K562 (cell line): ENCODE data around the gene TMEM131L. TPM values are rescaled to one million over a fixed set of nuclear protein-coding genes. Genes with fewer than 3 reads are reported as not detected.

Experiments used
- ATAC-seq: fragments of 200-7000 bp; cut with Tn5 transposase; 3 replicates; pipeline ENCODE4 v1.9.1; 2020; ENCODE audit warnings: moderate library complexity
- BruUV-seq: library from RNA; stranded (reverse); fragments of 400-500 nt; replicated peaks from 2 replicates; lab custom pipeline; 2021; lab: Mats Ljungman, UMichigan
- CTCF ChIA-PET: fragments of 300-600 bp; formaldehyde crosslinking; extraction: SDS; loops from one replicate; lab custom pipeline; 2021; ENCODE audit warnings: low intra/inter-chr PET ratio; lab: Yijun Ruan, JAX
- POLR2A ChIA-PET: fragments of 300-600, 350-650 bp; sonication (Branson Sonifier 250); formaldehyde crosslinking; extraction: SDS; loops from one replicate; lab custom pipeline; 2021; ENCODE audit warnings: antibody characterized with exemption, inconsistent platforms; lab: Yijun Ruan, JAX
- DNase-seq, 4 experiments: peaks; one replicate each; pipeline versions ENCODE4 v3.0.0 to v3.0.0-alpha.2; 2011 to 2018; ENCODE audit warnings: low spot score in 3 of 4, mixed read lengths in 3 of 4; ENCODE audit errors: extremely low read depth in 1 of 4
- FAIRE-seq: peaks from 2 replicates; lab custom pipeline; 2011; peaks lifted over from hg19 to GRCh38; lab: Jason Lieb, UNC
- H2AFZ ChIP-seq: 2 replicates; pipeline ENCODE4 v1.6.0; 2011; ENCODE audit warnings: low read depth, low read length, control low read depth, inconsistent platforms
- H3K27ac ChIP-seq: fragments of 200-600 bp; 3 replicates; pipeline ENCODE4 v1.8.0; 2011; ENCODE audit warnings: low read depth, mild to moderate bottlenecking, control low read depth, inconsistent platforms, low read length, moderate library complexity, mixed read lengths; ENCODE audit errors: extremely low read depth
- H3K27me3 ChIP-seq, 2 experiments: fragments of 300-600 bp in 1 of 2; 2 replicates in 1 of 2; 3 replicates in 1 of 2; pipeline versions ENCODE4 v1.6.0 to v1.8.0; 2011; ENCODE audit warnings: inconsistent platforms in 2 of 2, low read length in 2 of 2, mild to moderate bottlenecking in 1 of 2, mixed read lengths in 1 of 2, moderate library complexity in 1 of 2; ENCODE audit not compliant: control insufficient read depth in 2 of 2, insufficient read depth in 2 of 2
- H3K36me3 ChIP-seq: fragments of 300-600 bp; 3 replicates; pipeline ENCODE4 v1.8.0; 2011; ENCODE audit warnings: mild to moderate bottlenecking, low read length, inconsistent platforms; ENCODE audit not compliant: control insufficient read depth, insufficient read depth
- H3K4me1 ChIP-seq, 2 experiments: fragments of 200-600 bp in 1 of 2; replicated peaks in 1 of 2; 2 replicates in 1 of 2; 3 replicates in 1 of 2; pipeline versions ENCODE4 v1.5.1 to v1.8.0; 2011; ENCODE audit warnings: inconsistent platforms in 2 of 2, low read length in 2 of 2, mild to moderate bottlenecking in 1 of 2, mixed read lengths in 1 of 2, moderate library complexity in 1 of 2; ENCODE audit not compliant: control insufficient read depth in 2 of 2, insufficient read depth in 2 of 2
- H3K4me2 ChIP-seq: 2 replicates; pipeline ENCODE4 v1.6.1; 2011; ENCODE audit warnings: low read length, control low read depth, inconsistent platforms, mixed read lengths; ENCODE audit not compliant: insufficient read depth
- H3K4me3 ChIP-seq: fragments of 200-600 bp; sonication (generic), shearing (Covaris generic); 2 replicates; pipeline ENCODE4 v1.5.1; 2016; ENCODE audit warnings: control low read depth, inconsistent platforms
- H3K79me2 ChIP-seq: fragments of 200-600 bp; 3 replicates; pipeline ENCODE4 v1.8.0; 2011; ENCODE audit warnings: low read length, inconsistent platforms; ENCODE audit not compliant: control insufficient read depth, insufficient read depth
- H3K9ac ChIP-seq, 2 experiments: 2 replicates each; pipeline versions ENCODE4 v1.6.0 to v1.6.1; 2011; ENCODE audit warnings: low read depth in 2 of 2, low read length in 2 of 2, control low read depth in 1 of 2, inconsistent platforms in 1 of 2, mild to moderate bottlenecking in 1 of 2, mixed read lengths in 1 of 2; ENCODE audit not compliant: insufficient read depth in 1 of 2
- H3K9me1 ChIP-seq: one replicate; pipeline ENCODE4 v1.6.0; 2011; ENCODE audit warnings: inconsistent platforms, mild to moderate bottlenecking, low read length, moderate library complexity; ENCODE audit not compliant: control insufficient read depth, insufficient read depth
- H3K9me3 ChIP-seq: replicated peaks from 2 replicates; pipeline ENCODE4 v1.5.1; 2011; ENCODE audit warnings: low read depth, low read length, inconsistent platforms; ENCODE audit not compliant: control insufficient read depth, insufficient read depth
- H4K20me1 ChIP-seq: replicated peaks from 2 replicates; pipeline ENCODE4 v1.6.1; 2011; ENCODE audit warnings: low read length, inconsistent platforms, mixed read lengths; ENCODE audit not compliant: control insufficient read depth, insufficient read depth
- CBX1 ChIP-seq: sonication (generic); IDR thresholded peaks from 2 replicates; pipeline ENCODE4 v1.6.1; 2016; ENCODE audit warnings: antibody characterized with exemption, low read depth, mild to moderate bottlenecking
- CSDE1 ChIP-seq, 2 experiments: fragments of 450-650 bp; IDR thresholded peaks; 2 replicates each; pipeline ENCODE4 v1.6.1; 2016; ENCODE audit warnings: mild to moderate bottlenecking in 1 of 2
- ELK1 ChIP-seq: sonication (generic); formaldehyde crosslinking; IDR thresholded peaks from 2 replicates; pipeline ENCODE4 v1.8.1; 2022; ENCODE audit warnings: missing genetic modification reagents
- EP400 ChIP-seq: fragments of 450-650 bp; IDR thresholded peaks from 2 replicates; pipeline ENCODE4 v1.6.1; 2017; ENCODE audit warnings: antibody characterized with exemption, mild to moderate bottlenecking, moderate library complexity
- KLF6 ChIP-seq: fragments of 250-450 bp; sonication (Bioruptor Pico); IDR thresholded peaks from 2 replicates; pipeline ENCODE4 v1.4.0; 2020; ENCODE audit warnings: mild to moderate bottlenecking, moderate library complexity, borderline replicate concordance
- RAD21 ChIP-seq, 2 experiments: fragments of 250-450 bp in 1 of 2; fragments of 450-650 bp in 1 of 2; sonication (Bioruptor Pico) in 1 of 2; formaldehyde crosslinking in 1 of 2; IDR thresholded peaks in 1 of 2; conservative IDR thresholded peaks in 1 of 2; 2 replicates each; pipeline versions ENCODE4 v1.4.0 to v1.8.0; 2020 to 2022; ENCODE audit warnings: mild to moderate bottlenecking in 2 of 2, moderate library complexity in 1 of 2
- ZZZ3 ChIP-seq: fragments of 450-650 bp; IDR thresholded peaks from 2 replicates; pipeline ENCODE4 v1.6.1; 2016; ENCODE audit warnings: antibody characterized with exemption, mild to moderate bottlenecking, moderate library complexity
- WGBS: fragments of 100-300 bp; shearing (Covaris generic); methylation state at CpG from one replicate; pipeline ENCODE4 v1.1.6; 2016; ENCODE audit warnings: low coverage, mixed read lengths; ENCODE audit not compliant: insufficient coverage; ENCODE audit errors: missing lambda C conversion rate; 5-methylcytosine and 5-hydroxymethylcytosine counted together
- in situ Hi-C: fragments of 300-500 bp; cut with MboI; formaldehyde crosslinking; loops from 4 replicates; pipeline ENCODE4 v1.15.0; 2018; ENCODE audit warnings: inconsistent platforms, mixed read lengths
- intact Hi-C: fragments of 100-400 bp; cut with micrococcal nuclease; formaldehyde crosslinking; loops from 2 replicates; pipeline ENCODE4 v1.14.2; 2022
- polyA plus RNA-seq, 8 experiments: library from polyadenylated mRNA; depleted of rRNA in 4 of 8; stranded (reverse) in 5 of 8; unstranded in 3 of 8; fragments of >200 nt; fragmentation: Nextera tagmentation in 2 of 8; fragmentation: Illumina TruSeq in 1 of 8; extraction: Ambion mirVana in 2 of 8; extraction: Trizol in 1 of 8; gene quantifications; 2 replicates each; pipeline versions ENCODE4 v1.2.1 to v1.2.3, GENCODE V29; 2011 to 2014; ENCODE audit warnings: inconsistent platforms in 1 of 8, missing spikeins in 1 of 8
- total RNA-seq, 7 experiments: library from RNA; depleted of rRNA in 6 of 7; stranded (reverse); fragments of >200 nt in 6 of 7; fragmentation: Illumina TruSeq in 2 of 7; extraction: Trizol in 2 of 7; gene quantifications; 2 replicates each; pipeline versions ENCODE4 v1.2.1 to v1.2.3, GENCODE V29; 2011 to 2021; ENCODE audit warnings: low replicate concordance in 1 of 7

TMEM131L gene
- total and polyA plus RNA-seq, 9 of the 15 experiments (the other 6 are each of a cell fraction or from before 2014, with no cell fraction given), result 1.2 to 20.8 (median 12.9) TPM

DNA sequence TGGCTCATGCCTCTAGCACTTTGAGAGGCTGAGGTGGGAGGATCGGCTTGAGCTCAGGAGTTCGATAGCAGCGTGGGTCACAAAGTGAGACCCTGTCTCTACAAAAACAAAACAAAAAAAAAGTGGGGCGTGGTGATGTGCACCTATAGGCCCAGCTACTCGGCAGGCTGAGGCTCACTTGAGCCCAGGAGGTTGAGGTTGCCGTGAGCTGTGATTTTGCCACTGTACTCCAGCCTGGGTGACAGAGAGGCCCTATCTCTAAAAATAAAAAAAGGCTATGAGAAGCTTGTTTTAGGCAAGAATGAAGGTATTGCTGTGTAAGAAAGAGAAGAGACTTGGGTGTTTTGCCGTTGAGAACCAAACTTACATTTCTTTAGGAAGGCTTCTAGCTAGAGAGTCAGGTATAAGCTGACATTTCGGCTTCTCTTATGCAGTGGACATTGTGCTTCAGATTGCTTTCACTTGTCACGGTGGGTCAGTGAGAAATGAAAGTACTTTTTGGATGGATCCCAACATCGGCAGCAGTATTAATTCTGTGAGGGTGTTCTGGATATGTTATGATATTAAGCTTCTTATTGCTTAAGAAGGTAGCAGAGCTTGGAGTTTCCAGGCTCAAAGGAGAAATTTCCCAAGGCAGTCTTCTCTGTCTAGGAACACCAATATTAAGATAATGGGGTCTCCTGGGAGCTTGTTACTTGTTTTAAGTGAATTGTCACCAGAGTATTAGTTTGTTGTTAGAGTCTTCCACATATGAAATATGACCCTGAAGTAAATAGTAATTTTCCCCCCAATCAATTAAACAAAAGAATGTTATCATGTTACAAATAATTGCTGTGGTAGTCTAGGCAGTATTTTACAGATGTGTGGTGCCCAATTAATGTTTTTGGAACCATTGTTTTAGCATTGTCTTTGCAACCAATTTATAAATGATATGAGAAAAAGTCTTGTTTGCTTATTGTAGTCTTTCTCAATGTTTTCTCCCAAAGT lies 17.6 kb downstream of the TMEM131L start:
- peaks cover 54% of the 10 kb centered on the region for H3K79me2 ChIP-seq
- WGBS, result 74% methylated on average over 10 of the region's 10 CpGs
- intact Hi-C loops, result no loop called here
- H2AFZ ChIP-seq, result no peak overlapping the region
- no peaks in the 10 kb centered on the region for H3K9me1 ChIP-seq
- no peaks in the 10 kb centered on the region for H3K9me3 ChIP-seq
- in situ Hi-C loops, result no loop called here
- H3K27ac ChIP-seq, result no peak overlapping the region
- FAIRE-seq (peak; percentile 37), ATAC-seq (no peak), DNase-seq (no peak)
- no TSS peak for BruUV-seq
- no peak overlapping the region for H3K4me3 ChIP-seq
- CTCF ChIA-PET, result no interaction called here
- peaks cover 13 to 18% of the 10 kb centered on the region in 2 experiments; a peak in 4 of 5 replicates for H3K4me1 ChIP-seq
- no peaks in the 10 kb centered on the region for H4K20me1 ChIP-seq
- TF ChIP-seq KLF6 (CRISPR knock-in tag) (no peak), RAD21 (CRISPR knock-in tag; conservative IDR thresholded peaks at IDR 0.05 in 1 of 2, IDR thresholded peaks at IDR 0.05 in 1 of 2) (no peak), CBX1 (no peak), EP400 (no peak), ELK1 (CRISPR knock-in tag) (no peak), CSDE1 (IDR thresholded peaks at IDR 0.05) (no peak), ZZZ3 (no peak)
- POLR2A ChIA-PET, result interaction anchor here (1.1 to 2.7 kb wide), 4 partner anchors 9 to 16 kb away, joined by 4 to 9 read pairs (median 7); no protein-coding TSS in a partner anchor
- no peak overlapping the region; a peak in 1 of 4 replicates for H3K9ac ChIP-seq
- H3K27me3 ChIP-seq, result no peaks in the 10 kb centered on the region
- no peak overlapping the region for H3K4me2 ChIP-seq
- peaks cover 25% of the 10 kb centered on the region; the same call in 2 of the 3 replicates for H3K36me3 ChIP-seq
